ENCODE data around the gene BCL11B.
"Not testable (repeated sequence)": the region's sequence is repeated elsewhere in the genome, so short reads cannot be mapped to it uniquely, and the experiment has no call there.

The BCL11B gene

DNA sequence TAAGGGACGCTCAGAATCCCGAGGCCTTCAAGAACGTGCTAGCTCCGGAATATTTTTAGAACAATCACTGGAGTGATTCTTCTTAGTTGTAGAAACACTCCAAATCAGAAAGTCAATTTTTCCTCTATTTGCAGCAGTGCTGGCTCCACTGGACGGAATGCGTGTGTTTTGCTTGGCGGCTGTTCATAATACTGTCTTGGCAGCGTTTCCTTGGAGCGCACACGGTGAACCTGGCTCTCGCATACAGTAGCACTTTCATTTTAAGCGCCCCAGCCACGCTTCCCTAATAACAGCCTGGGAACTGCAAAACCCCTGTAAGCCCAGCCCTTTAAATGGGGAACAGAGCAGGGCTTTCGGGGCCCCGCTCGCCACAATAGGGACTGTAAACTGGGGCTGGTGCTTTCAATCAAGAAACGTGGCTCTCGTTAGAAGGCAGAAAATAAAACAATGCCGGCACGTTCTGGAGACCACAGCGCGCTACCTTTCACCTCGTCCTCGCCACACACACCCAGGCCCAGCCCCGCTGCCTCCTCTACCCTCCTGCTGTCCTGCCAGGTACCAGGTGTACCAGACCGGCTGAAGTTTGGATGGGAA, 79.9 kb downstream of the BCL11B start:
- DNase-seq: no peak
- in situ Hi-C loops (cut with MboI; ENCODE audit: low pct_unique_long_range_greater_than_20kb, low sequenced_read_pairs): no loop called here

GRCh38 chr14:99191395-99192027, 80.5 kb downstream of the BCL11B start:
- in situ Hi-C loops (cut with MboI; ENCODE audit: low pct_unique_long_range_greater_than_20kb, low sequenced_read_pairs): no loop called here
- DNase-seq: no peak

DNA sequence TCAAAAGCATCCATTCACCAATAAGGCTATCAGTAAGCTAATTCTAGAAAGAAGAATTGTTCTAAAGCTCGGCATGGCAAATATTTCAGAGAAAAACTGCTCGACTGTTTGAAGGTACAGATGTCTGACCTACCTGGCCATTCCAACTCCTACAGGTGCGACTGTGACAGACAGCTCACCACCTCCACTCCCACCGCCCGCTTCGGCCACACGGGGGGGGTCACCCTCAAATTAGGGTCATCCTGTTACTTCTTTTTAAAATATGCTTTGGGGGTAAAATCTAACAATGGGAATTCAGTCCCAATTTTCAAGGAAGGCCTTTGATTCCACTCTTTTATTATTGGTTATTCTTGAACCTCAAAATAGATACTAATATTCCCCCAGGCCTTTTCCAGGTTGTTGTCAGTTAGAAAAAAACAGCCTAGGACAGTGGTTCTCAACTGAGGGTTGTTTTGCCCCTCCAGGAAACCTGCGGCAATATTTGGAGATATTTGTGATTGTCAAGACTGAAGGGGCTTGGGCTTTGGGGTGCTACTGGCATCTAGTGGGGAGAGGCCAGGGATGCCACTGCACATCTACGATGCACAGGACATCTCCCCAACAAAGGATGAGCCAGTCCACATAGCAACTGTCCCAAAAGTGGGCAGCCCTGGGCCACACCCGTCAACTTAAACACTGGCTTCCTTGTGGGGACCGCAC, 81.2 kb downstream of the BCL11B start:
- in situ Hi-C loops (cut with MboI; ENCODE audit: low pct_unique_long_range_greater_than_20kb, low sequenced_read_pairs): no loop called here
- peak; percentile 8 for DNase-seq

- no peak for DNase-seq
- in situ Hi-C loops (cut with MboI; ENCODE audit: low pct_unique_long_range_greater_than_20kb, low sequenced_read_pairs): no loop called here
Observed at GRCh38 chr14:99189201-99189801, 82.7 kb downstream of the BCL11B start.

GRCh38 chr14:99188731-99189191, 83.2 kb downstream of the BCL11B start:
- in situ Hi-C loops (cut with MboI; ENCODE audit: low pct_unique_long_range_greater_than_20kb, low sequenced_read_pairs): no loop called here
- DNase-seq: no peak

GRCh38 chr14:99187858-99188257, 84.1 kb downstream of the BCL11B start:
- no peak for DNase-seq
- in situ Hi-C loops (cut with MboI; ENCODE audit: low pct_unique_long_range_greater_than_20kb, low sequenced_read_pairs): no loop called here

DNA sequence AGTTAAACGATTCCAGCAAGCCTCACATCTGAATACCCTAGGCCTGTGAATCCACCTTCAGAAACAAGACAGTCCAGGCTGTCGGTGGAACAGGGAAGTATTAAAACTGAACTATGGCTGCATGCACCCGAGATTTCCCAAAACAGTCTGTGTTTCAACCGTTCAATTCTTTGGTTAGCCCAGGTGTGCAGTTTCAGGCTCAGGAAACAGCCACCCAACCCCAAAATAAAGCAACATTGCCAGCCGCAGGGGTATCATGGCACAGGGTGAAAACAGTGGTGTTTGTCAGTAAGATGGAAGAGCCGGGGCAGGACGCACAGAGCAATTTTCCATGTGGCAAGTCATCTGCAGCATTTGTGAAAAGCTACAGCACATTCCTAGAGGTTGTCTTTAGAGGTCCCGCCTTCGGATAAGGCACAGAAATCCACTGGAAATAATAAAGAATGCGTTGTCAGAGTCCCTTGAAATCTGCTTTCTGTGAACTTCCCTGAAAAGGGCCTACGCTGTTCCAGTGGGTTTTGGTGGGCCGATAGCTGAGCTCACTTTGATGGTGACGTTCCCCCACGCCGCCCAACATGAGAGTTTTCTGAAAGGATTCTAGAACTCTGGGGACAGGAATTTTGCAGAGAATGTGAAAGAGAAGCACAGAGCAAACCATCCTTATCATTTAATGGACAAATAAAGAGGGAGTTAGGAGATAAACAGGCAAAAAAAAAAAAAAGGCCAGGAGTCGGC, 84.9 kb downstream of the BCL11B start:
- in situ Hi-C loops (cut with MboI; ENCODE audit: low pct_unique_long_range_greater_than_20kb, low sequenced_read_pairs): no loop called here
- DNase-seq: no peak

GRCh38 chr14:99186336-99186735, 85.7 kb downstream of the BCL11B start:
- in situ Hi-C loops (cut with MboI; ENCODE audit: low pct_unique_long_range_greater_than_20kb, low sequenced_read_pairs); DNase-seq: not testable (repeated sequence)

GRCh38 chr14:99185436-99186068, 86.4 kb downstream of the BCL11B start:
- in situ Hi-C loops (cut with MboI; ENCODE audit: low pct_unique_long_range_greater_than_20kb, low sequenced_read_pairs): no loop called here
- no peak for DNase-seq

- in situ Hi-C loops (cut with MboI; ENCODE audit: low pct_unique_long_range_greater_than_20kb, low sequenced_read_pairs): no loop called here
- no peak for DNase-seq
Observed at GRCh38 chr14:99183716-99184115, 88.3 kb downstream of the BCL11B start.

- no peak for DNase-seq
Observed at GRCh38 chr14:99183311-99183710, 88.7 kb downstream of the BCL11B start.

GRCh38 chr14:99182548-99183250, 89.3 kb downstream of the BCL11B start:
- no peak for DNase-seq
- in situ Hi-C loops (cut with MboI; ENCODE audit: low pct_unique_long_range_greater_than_20kb, low sequenced_read_pairs): no loop called here

More at GRCh38 chr14:99183311-99183710, 88.7 kb downstream of the BCL11B start:
- in situ Hi-C loops (cut with MboI; ENCODE audit: low pct_unique_long_range_greater_than_20kb, low sequenced_read_pairs): no loop called here

DNA sequence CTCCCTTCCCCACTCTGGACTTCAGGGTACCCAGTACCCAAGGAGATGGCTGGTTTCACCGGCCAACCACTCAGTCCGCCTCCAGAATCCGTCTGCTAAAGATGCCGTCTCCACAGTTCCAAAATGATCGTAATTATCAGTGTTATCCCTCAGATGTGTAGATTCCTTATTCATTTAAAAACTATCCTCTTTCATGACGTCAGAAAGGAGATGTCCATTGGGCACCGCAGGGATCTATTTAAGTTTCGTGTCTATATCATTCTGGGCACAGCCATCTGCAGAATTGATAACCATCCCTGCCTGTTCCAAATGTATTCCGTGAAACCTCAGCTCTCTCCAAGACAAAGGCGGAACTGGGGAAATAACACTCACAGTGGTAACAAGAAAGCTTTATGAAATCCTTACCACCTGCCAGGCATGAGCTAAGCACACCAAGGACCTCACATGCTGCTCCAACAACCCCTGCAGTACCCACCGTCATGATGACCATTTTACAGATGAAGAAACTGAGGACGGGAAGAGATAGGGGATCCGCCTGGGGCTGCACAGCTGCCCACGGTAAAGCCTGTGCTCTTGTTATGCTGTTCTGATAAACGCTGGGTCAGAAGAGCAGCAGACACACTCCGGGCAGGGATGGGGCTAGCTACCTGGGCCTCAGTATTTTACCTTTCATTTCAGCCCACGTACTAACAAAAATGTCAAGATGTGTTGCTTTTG, 90.0 kb downstream of the BCL11B start:
- in situ Hi-C loops (cut with MboI; ENCODE audit: low pct_unique_long_range_greater_than_20kb, low sequenced_read_pairs): no loop called here

GRCh38 chr14:99181241-99181640, 90.8 kb downstream of the BCL11B start:
- in situ Hi-C loops (cut with MboI; ENCODE audit: low pct_unique_long_range_greater_than_20kb, low sequenced_read_pairs): no loop called here
- no peak for DNase-seq

More for the DNA sequence above, 90.0 kb downstream of the BCL11B start:
- DNase-seq: no peak

DNA sequence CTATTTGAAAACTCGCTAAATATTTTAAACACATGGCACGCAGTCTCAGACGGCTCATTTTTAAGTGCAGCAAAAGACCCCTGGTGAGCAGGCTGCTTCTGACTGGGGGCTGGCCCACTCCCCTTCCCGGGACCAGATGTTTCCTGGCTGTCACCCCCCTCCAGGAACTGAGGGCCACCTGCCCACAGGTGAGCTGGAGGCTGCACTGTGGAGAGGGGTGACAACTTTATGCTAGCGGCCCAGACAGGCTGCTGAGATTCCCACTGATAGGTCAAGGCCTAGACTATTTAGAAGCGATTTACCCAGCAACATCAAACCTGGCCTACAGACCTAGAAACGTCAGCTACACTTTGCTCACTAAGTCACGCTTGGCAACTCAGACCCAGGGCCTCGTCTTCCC, 92.1 kb downstream of the BCL11B start:
- no peak for DNase-seq
- in situ Hi-C loops (cut with MboI; ENCODE audit: low pct_unique_long_range_greater_than_20kb, low sequenced_read_pairs): no loop called here

- no peak for DNase-seq
- in situ Hi-C loops (cut with MboI; ENCODE audit: low pct_unique_long_range_greater_than_20kb, low sequenced_read_pairs): no loop called here
Observed at GRCh38 chr14:99179506-99179905, 92.5 kb downstream of the BCL11B start.

GRCh38 chr14:99177886-99178835, 93.8 kb downstream of the BCL11B start:
- no peak for DNase-seq
- in situ Hi-C loops (cut with MboI; ENCODE audit: low pct_unique_long_range_greater_than_20kb, low sequenced_read_pairs): no loop called here

Measured in KBM-7 (cell line).